HCT116 (cell line): ENCODE data around the gene GALNT17. TPM values are rescaled to one million over a fixed set of nuclear protein-coding genes. Genes with fewer than 3 reads are reported as not detected.

ENCODE experiments used
- ATAC-seq: fragments of 200-7000 bp; cut with Tn5 transposase; 2 replicates; pipeline ENCODE4 v1.9.1; 2020; ENCODE audit warnings: mild to moderate bottlenecking, moderate library complexity
- BruUV-seq: library from RNA; stranded (reverse); fragments of 400-500 nt; replicated peaks from 2 replicates; lab custom pipeline; 2021; lab: Mats Ljungman, UMichigan
- CTCF ChIA-PET: fragments of 300-600 bp; sonication (Branson Sonifier 250); formaldehyde crosslinking; loops from one replicate; lab custom pipeline; 2021; ENCODE audit warnings: antibody characterized with exemption; lab: Charles Lee
- POLR2A ChIA-PET: fragments of 300-600, 350-600 bp; sonication (Branson Sonifier 250); formaldehyde crosslinking; loops from one replicate; lab custom pipeline; 2021; ENCODE audit warnings: antibody characterized with exemption; lab: Charles Lee
- RAD21 ChIA-PET, 2 experiments: fragments of 300-600 bp; sonication (Branson Sonifier 250); formaldehyde crosslinking; loops; one replicate each; lab custom pipeline; 2023; ENCODE audit warnings: low total read pairs in 2 of 2; ENCODE audit not compliant: uncharacterized antibody in 2 of 2, unreplicated experiment in 2 of 2, low non-redundant PET in 1 of 2; lab: Charles Lee
- DNase-seq: peaks from one replicate; pipeline ENCODE4 v3.0.0-alpha.2; 2010; ENCODE audit warnings: low read depth, low spot score
- H2AFZ ChIP-seq: fragments of 200-600 bp; shearing (Covaris generic), sonication (generic); 2 replicates; pipeline ENCODE4 v1.6.1; 2017; ENCODE audit warnings: low read depth, mixed run types, mixed read lengths, antibody characterized with exemption, low read length; ENCODE audit not compliant: poor library complexity, severe bottlenecking
- H3K27ac ChIP-seq: 2 replicates; pipeline ENCODE4 v1.5.1; 2012; ENCODE audit warnings: low read depth, low read length
- H3K27me3 ChIP-seq: fragments of 200-600 bp; sonication (generic); 2 replicates; pipeline ENCODE4 v1.6.1; 2016; ENCODE audit warnings: mixed run types, low read length, mixed read lengths; ENCODE audit not compliant: insufficient read depth
- H3K36me3 ChIP-seq, 2 experiments: fragments of 200-500 bp in 1 of 2; fragments of 200-600 bp in 1 of 2; sonication (Bioruptor generic) in 1 of 2; sonication (generic) in 1 of 2; 2 replicates each; pipeline versions ENCODE4 v1.5.1 to v1.6.1; 2014 to 2016; ENCODE audit warnings: low read length in 2 of 2, inconsistent platforms in 1 of 2, mixed read lengths in 1 of 2, mixed run types in 1 of 2; ENCODE audit not compliant: insufficient read depth in 2 of 2, control insufficient read depth in 1 of 2
- H3K4me1 ChIP-seq, 2 experiments: fragments of 200-600 bp in 1 of 2; sonication (generic) in 1 of 2; 2 replicates each; pipeline versions ENCODE4 v1.5.1 to v1.6.1; 2012 to 2017; ENCODE audit warnings: low read length in 2 of 2, inconsistent platforms in 1 of 2, mild to moderate bottlenecking in 1 of 2, mixed read lengths in 1 of 2, mixed run types in 1 of 2, moderate library complexity in 1 of 2; ENCODE audit not compliant: insufficient read depth in 2 of 2, control insufficient read depth in 1 of 2
- H3K4me2 ChIP-seq: fragments of 200-600 bp; sonication (generic); 2 replicates; pipeline ENCODE4 v1.6.1; 2017; ENCODE audit warnings: mixed run types, low read length, mixed read lengths
- H3K4me3 ChIP-seq, 2 experiments: fragments of 200-600 bp in 1 of 2; sonication (generic) in 1 of 2; replicated peaks in 1 of 2; 2 replicates each; pipeline ENCODE4 v1.5.1; 2011 to 2016; ENCODE audit warnings: low read length in 2 of 2, control low read depth in 1 of 2, low read depth in 1 of 2, mild to moderate bottlenecking in 1 of 2, mixed read lengths in 1 of 2, mixed run types in 1 of 2
- H3K79me2 ChIP-seq: fragments of 200-600 bp; sonication (generic); 2 replicates; pipeline ENCODE4 v1.6.1; 2017; ENCODE audit warnings: mild to moderate bottlenecking, mixed run types, low read length, moderate library complexity, mixed read lengths; ENCODE audit not compliant: insufficient read depth
- H3K9ac ChIP-seq: fragments of 200-600 bp; sonication (generic); 2 replicates; pipeline ENCODE4 v1.6.1; 2016; ENCODE audit warnings: low read length, mixed read lengths
- H3K9me2 ChIP-seq: fragments of 200-600 bp; sonication (generic), shearing (Covaris generic); 2 replicates; pipeline ENCODE4 v1.6.1; 2017; ENCODE audit warnings: mixed run types, mild to moderate bottlenecking, moderate library complexity; ENCODE audit not compliant: insufficient read depth
- H3K9me3 ChIP-seq, 2 experiments: fragments of 200-500 bp in 1 of 2; fragments of 200-600 bp in 1 of 2; sonication (Bioruptor generic) in 1 of 2; sonication (generic) in 1 of 2; 2 replicates each; pipeline ENCODE4 v1.6.1; 2014 to 2017; ENCODE audit warnings: low read length in 2 of 2, mixed read lengths in 2 of 2, inconsistent platforms in 1 of 2, low read depth in 1 of 2, mild to moderate bottlenecking in 1 of 2, mixed run types in 1 of 2, moderate library complexity in 1 of 2; ENCODE audit not compliant: control insufficient read depth in 1 of 2, insufficient read depth in 1 of 2
- H4K20me1 ChIP-seq: fragments of 200-600 bp; sonication (generic), shearing (Covaris generic); 2 replicates; pipeline ENCODE4 v1.6.1; 2017; ENCODE audit warnings: mixed run types, mild to moderate bottlenecking, moderate library complexity; ENCODE audit not compliant: insufficient read depth
- CBX3 ChIP-seq: IDR thresholded peaks from 2 replicates; pipeline ENCODE4 v1.6.1; 2012; ENCODE audit warnings: low read depth
- EGR1 ChIP-seq: IDR thresholded peaks from 2 replicates; pipeline ENCODE4 v1.6.1; 2012; ENCODE audit warnings: low read depth
- ELF1 ChIP-seq: IDR thresholded peaks from 2 replicates; pipeline ENCODE4 v1.6.1; 2012; ENCODE audit warnings: low read depth, borderline replicate concordance
- EZH2 ChIP-seq: fragments of 200-600 bp; sonication (generic); IDR thresholded peaks from 2 replicates; pipeline ENCODE4 v1.6.1; 2017; ENCODE audit warnings: antibody characterized with exemption, mixed run types
- JUND ChIP-seq: IDR thresholded peaks from 2 replicates; pipeline ENCODE4 v1.6.1; 2012
- RAD21 ChIP-seq: IDR thresholded peaks from 2 replicates; pipeline ENCODE4 v1.6.1; 2012; ENCODE audit warnings: low read depth, mild to moderate bottlenecking
- SIN3A ChIP-seq: IDR thresholded peaks from 2 replicates; pipeline ENCODE4 v1.6.1; 2012; ENCODE audit warnings: low read depth
- ZBTB33 ChIP-seq: IDR thresholded peaks from 2 replicates; pipeline ENCODE4 v1.6.1; 2011; ENCODE audit warnings: mild to moderate bottlenecking, low read length, moderate library complexity; ENCODE audit not compliant: insufficient replicate concordance; ENCODE audit errors: extremely low read depth
- ZFX ChIP-seq: fragments of 450-650 bp; IDR thresholded peaks from 2 replicates; pipeline ENCODE4 v1.6.1; 2017
- ZNF274 ChIP-seq: fragments of 200-500 bp; sonication (Bioruptor generic); IDR thresholded peaks from 2 replicates; pipeline ENCODE4 v1.6.1; 2014; ENCODE audit warnings: mild to moderate bottlenecking, low read depth, low read length, inconsistent platforms
- intact Hi-C: fragments of 100-400 bp; cut with micrococcal nuclease; formaldehyde crosslinking; loops from 2 replicates; pipeline ENCODE4 v1.10.0; 2022
- total RNA-seq: library from RNA; stranded (reverse); gene quantifications from one replicate; pipeline ENCODE4 v1.2.1, GENCODE V29; 2021; ENCODE audit not compliant: unreplicated experiment
- TF ChIP-seq, protein P1 (sequence below): IDR thresholded peaks from 2 replicates; pipeline ENCODE4 v1.6.1; 2012; ENCODE audit warnings: low read depth
- TF ChIP-seq, protein P2 (sequence below): IDR thresholded peaks from 2 replicates; pipeline ENCODE4 v1.6.1; 2012
- TF ChIP-seq, protein P3 (sequence below), 3 experiments: fragments of 200-600 bp in 1 of 3; sonication (generic) in 1 of 3; IDR thresholded peaks in 2 of 3; conservative IDR thresholded peaks in 1 of 3; 2 replicates each; pipeline ENCODE4 v1.5.1; 2012 to 2017; ENCODE audit warnings: low read depth in 2 of 3, low read length in 2 of 3, antibody characterized with exemption in 1 of 3, borderline replicate concordance in 1 of 3, control low read depth in 1 of 3, mild to moderate bottlenecking in 1 of 3, mixed read lengths in 1 of 3, mixed run types in 1 of 3, moderate library complexity in 1 of 3; ENCODE audit not compliant: insufficient read depth in 1 of 3

GALNT17 gene
- total RNA-seq, 1 experiment from 2014 or later: not detected

DNA sequence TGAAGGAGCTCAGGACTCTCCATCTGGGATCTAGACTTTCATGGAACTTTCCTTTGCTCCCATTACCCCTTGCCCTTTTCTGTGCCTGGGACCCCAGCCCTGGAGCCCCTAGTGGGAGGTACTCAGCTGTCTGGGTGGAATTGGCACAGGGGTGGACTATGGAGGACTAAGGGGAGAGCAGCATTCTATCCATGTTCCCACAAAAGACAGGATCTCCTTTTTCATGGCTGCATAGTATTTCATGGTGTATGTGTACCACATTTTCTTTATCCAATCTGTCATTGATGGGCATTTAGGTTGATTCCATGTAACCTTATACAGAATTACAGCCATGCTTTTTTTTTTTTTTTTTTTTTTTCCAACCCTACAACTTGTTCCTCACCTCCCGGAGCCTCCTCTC is 89.1 kb downstream of the GALNT17 start (continued):
- TF ChIP-seq, protein P1, sequence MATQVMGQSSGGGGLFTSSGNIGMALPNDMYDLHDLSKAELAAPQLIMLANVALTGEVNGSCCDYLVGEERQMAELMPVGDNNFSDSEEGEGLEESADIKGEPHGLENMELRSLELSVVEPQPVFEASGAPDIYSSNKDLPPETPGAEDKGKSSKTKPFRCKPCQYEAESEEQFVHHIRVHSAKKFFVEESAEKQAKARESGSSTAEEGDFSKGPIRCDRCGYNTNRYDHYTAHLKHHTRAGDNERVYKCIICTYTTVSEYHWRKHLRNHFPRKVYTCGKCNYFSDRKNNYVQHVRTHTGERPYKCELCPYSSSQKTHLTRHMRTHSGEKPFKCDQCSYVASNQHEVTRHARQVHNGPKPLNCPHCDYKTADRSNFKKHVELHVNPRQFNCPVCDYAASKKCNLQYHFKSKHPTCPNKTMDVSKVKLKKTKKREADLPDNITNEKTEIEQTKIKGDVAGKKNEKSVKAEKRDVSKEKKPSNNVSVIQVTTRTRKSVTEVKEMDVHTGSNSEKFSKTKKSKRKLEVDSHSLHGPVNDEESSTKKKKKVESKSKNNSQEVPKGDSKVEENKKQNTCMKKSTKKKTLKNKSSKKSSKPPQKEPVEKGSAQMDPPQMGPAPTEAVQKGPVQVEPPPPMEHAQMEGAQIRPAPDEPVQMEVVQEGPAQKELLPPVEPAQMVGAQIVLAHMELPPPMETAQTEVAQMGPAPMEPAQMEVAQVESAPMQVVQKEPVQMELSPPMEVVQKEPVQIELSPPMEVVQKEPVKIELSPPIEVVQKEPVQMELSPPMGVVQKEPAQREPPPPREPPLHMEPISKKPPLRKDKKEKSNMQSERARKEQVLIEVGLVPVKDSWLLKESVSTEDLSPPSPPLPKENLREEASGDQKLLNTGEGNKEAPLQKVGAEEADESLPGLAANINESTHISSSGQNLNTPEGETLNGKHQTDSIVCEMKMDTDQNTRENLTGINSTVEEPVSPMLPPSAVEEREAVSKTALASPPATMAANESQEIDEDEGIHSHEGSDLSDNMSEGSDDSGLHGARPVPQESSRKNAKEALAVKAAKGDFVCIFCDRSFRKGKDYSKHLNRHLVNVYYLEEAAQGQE: no peak
- TF ChIP-seq, protein P2, sequence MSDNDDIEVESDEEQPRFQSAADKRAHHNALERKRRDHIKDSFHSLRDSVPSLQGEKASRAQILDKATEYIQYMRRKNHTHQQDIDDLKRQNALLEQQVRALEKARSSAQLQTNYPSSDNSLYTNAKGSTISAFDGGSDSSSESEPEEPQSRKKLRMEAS: no peak
- TF ChIP-seq ZBTB33 (no peak), EGR1 (no peak), ZFX (no peak)

GRCh38 chr7:71221549-71221948 is 89.6 kb downstream of the GALNT17 start:
- Histone ChIP-seq H2AFZ (no peak overlapping the region), H3K27ac (no peak overlapping the region), H3K4me1 (no peaks in the 10 kb centered on the region), H3K9me3 (peaks cover 0 to 8% of the 10 kb centered on the region in 2 experiments; a peak in 2 of 4 replicates), H3K4me3 (no peak overlapping the region), H3K9ac (no peak overlapping the region), H3K36me3 (no peaks in the 10 kb centered on the region), H4K20me1 (no peaks in the 10 kb centered on the region), H3K79me2 (no peaks in the 10 kb centered on the region), H3K9me2 (no peaks in the 10 kb centered on the region), H3K27me3 (no peaks in the 10 kb centered on the region), H3K4me2 (no peak overlapping the region)
- DNase-seq (no peak), ATAC-seq (no peak)
- ChIA-PET POLR2A (no interaction called here), CTCF (no interaction called here), RAD21 (no interaction called here)
- intact Hi-C loops: no loop called here
- no TSS peak for BruUV-seq
- TF ChIP-seq ELF1: no peak
- TF ChIP-seq CBX3: no peak
- TF ChIP-seq, protein P1: no peak
- TF ChIP-seq RAD21: no peak
- no peak for TF ChIP-seq SIN3A
- TF ChIP-seq EZH2: no peak
- TF ChIP-seq JUND: no peak
- TF ChIP-seq ZNF274: no peak
- TF ChIP-seq, protein P3, sequence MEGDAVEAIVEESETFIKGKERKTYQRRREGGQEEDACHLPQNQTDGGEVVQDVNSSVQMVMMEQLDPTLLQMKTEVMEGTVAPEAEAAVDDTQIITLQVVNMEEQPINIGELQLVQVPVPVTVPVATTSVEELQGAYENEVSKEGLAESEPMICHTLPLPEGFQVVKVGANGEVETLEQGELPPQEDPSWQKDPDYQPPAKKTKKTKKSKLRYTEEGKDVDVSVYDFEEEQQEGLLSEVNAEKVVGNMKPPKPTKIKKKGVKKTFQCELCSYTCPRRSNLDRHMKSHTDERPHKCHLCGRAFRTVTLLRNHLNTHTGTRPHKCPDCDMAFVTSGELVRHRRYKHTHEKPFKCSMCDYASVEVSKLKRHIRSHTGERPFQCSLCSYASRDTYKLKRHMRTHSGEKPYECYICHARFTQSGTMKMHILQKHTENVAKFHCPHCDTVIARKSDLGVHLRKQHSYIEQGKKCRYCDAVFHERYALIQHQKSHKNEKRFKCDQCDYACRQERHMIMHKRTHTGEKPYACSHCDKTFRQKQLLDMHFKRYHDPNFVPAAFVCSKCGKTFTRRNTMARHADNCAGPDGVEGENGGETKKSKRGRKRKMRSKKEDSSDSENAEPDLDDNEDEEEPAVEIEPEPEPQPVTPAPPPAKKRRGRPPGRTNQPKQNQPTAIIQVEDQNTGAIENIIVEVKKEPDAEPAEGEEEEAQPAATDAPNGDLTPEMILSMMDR (IDR thresholded peaks at IDR 0.05 in 2 of 3, conservative IDR thresholded peaks at IDR 0.05 in 1 of 3; ENCODE audit: borderline replicate concordance in 1 of 3, insufficient read depth in 1 of 3, low read depth in 2 of 3, low read length in 2 of 3): no peak
- TF ChIP-seq, protein P2: no peak
